ENCODE data around the gene PRPH. TPM values are rescaled to one million over a fixed set of nuclear protein-coding genes. Genes with fewer than 3 reads are reported as not detected.
"Not testable (repeated sequence)": the region's sequence is repeated elsewhere in the genome, so short reads cannot be mapped to it uniquely, and the experiment has no call there.

The PRPH gene
- total RNA-seq, 6 experiments from 2014 or later: not detected

GRCh38 chr12:49274396-49275069, 20.4 kb upstream of the PRPH start:
- DNase-seq: no peak
- Mint-ChIP-seq H3K9me3 (no peaks in the 10 kb centered on the region), H3K4me1 (ENCODE audit: low read depth) (peaks cover 10% of the 10 kb centered on the region), H3K36me3 (ENCODE audit: low read depth) (peaks cover 22% of the 10 kb centered on the region), H3K4me3 (peak overlapping the region; percentile 5; the same call in 1 of the 2 replicates), H3K27ac (peak overlapping the region; percentile 0; the same call in 1 of the 2 replicates), H3K27me3 (ENCODE audit: insufficient read depth) (peaks cover 7% of the 10 kb centered on the region)
- TF ChIP-seq, protein P1, sequence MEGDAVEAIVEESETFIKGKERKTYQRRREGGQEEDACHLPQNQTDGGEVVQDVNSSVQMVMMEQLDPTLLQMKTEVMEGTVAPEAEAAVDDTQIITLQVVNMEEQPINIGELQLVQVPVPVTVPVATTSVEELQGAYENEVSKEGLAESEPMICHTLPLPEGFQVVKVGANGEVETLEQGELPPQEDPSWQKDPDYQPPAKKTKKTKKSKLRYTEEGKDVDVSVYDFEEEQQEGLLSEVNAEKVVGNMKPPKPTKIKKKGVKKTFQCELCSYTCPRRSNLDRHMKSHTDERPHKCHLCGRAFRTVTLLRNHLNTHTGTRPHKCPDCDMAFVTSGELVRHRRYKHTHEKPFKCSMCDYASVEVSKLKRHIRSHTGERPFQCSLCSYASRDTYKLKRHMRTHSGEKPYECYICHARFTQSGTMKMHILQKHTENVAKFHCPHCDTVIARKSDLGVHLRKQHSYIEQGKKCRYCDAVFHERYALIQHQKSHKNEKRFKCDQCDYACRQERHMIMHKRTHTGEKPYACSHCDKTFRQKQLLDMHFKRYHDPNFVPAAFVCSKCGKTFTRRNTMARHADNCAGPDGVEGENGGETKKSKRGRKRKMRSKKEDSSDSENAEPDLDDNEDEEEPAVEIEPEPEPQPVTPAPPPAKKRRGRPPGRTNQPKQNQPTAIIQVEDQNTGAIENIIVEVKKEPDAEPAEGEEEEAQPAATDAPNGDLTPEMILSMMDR (IDR thresholded peaks at IDR 0.05): no peak

DNA sequence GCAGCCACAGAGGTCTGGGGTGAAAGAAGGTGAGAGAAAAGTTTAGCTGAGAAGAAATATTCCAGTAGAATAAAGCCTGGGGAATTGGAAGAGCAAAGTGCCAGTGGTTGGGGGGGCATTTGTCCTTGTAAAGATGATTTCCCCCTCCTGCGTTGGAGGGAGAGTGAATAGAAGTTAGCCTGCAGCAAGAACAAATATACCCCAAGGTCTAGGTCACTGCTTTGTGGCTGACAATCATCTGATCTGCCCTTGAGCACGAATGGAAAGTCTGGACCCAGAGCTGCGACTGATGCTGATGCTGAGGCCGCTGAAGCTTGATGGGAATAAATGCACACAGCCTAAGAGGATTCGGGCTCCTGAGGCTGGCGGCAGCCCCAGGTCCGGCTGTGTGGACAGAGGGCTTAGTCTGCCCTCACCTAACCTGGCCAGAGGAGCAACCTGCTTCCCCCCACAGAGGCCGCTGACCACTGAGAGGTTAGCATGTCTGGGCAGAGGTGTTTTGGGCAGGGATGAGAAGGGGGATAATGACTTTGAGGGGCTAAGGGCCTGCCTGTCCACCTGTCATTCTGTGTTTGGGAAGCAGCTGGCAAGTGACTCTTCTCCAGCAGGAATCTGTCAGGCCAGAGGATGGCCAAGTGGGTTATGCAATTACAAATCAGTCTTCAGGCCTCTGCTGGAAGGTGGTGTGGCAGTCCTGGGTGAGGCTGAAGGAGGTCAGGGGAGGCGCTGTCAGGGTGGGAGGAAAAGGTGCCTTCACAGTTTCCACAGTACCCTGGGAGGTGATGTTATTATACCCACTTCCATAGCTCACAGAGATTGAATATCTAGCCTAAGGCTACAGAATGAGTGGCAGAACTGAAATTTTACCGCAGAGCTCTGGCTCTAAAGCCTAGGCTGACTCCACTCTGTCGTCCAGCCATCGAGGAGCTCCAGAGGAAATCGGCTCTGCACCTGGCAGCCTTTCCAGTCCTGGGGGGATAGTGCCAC, 18.4 kb upstream of the PRPH start:
- no peak for DNase-seq
- peak overlapping the region; percentile 8; the same call in 1 of the 2 replicates for H3K27ac Mint-ChIP-seq
- no peaks in the 10 kb centered on the region for H3K9me3 Mint-ChIP-seq
- peaks cover 2% of the 10 kb centered on the region; the same call in 1 of the 2 replicates for H3K27me3 Mint-ChIP-seq (ENCODE audit: insufficient read depth)
- TF ChIP-seq, protein P1 (IDR thresholded peaks at IDR 0.05): no peak
- no peak overlapping the region for H3K4me3 Mint-ChIP-seq
- H3K36me3 Mint-ChIP-seq (ENCODE audit: low read depth): peaks cover 12% of the 10 kb centered on the region
- no peaks in the 10 kb centered on the region for H3K4me1 Mint-ChIP-seq (ENCODE audit: low read depth)

- H3K9me3 Mint-ChIP-seq: no peaks in the 10 kb centered on the region
These were observed 17.5 kb upstream of the PRPH start for GRCh38 chr12:49277466-49277865.

DNA sequence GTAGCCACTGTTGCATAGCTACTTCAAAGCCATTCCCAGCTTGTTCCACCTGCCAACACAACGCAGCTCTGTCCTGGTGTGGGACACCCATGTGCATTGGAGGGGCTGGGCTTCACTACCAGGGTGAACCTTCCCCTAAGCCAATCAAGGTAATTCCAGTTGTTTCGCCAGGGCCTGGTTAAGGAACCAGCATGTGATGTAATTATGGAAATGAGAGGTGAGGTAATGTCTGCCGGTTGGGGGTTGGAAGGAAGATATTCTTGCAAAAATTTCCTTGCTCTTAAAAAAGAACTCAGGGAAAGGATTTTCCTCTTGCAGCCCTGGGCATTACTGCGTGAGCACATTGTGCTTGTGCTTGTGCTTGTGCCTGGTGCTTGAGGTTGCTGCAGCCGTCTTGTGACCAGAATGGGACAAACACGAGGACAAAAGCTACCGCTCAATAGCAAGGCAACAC, 15.2 kb upstream of the PRPH start:
- Mint-ChIP-seq H3K4me1 (ENCODE audit: low read depth) (no peaks in the 10 kb centered on the region), H3K27ac (no peak overlapping the region), H3K27me3 (ENCODE audit: insufficient read depth) (peaks cover 8% of the 10 kb centered on the region), H3K36me3 (ENCODE audit: low read depth) (no peaks in the 10 kb centered on the region), H3K4me3 (no peak overlapping the region), H3K9me3 (no peaks in the 10 kb centered on the region)
- DNase-seq: no peak
- TF ChIP-seq, protein P1 (IDR thresholded peaks at IDR 0.05): no peak

More at GRCh38 chr12:49277466-49277865, 17.5 kb upstream of the PRPH start:
- TF ChIP-seq, protein P1 (IDR thresholded peaks at IDR 0.05): no peak
- Mint-ChIP-seq H3K36me3 (ENCODE audit: low read depth) (peaks cover 12% of the 10 kb centered on the region), H3K27me3 (ENCODE audit: insufficient read depth) (peaks cover 4% of the 10 kb centered on the region; the same call in 1 of the 2 replicates), H3K27ac (no peak overlapping the region), H3K4me1 (ENCODE audit: low read depth) (no peaks in the 10 kb centered on the region), H3K4me3 (no peak overlapping the region)
- no peak for DNase-seq

DNA sequence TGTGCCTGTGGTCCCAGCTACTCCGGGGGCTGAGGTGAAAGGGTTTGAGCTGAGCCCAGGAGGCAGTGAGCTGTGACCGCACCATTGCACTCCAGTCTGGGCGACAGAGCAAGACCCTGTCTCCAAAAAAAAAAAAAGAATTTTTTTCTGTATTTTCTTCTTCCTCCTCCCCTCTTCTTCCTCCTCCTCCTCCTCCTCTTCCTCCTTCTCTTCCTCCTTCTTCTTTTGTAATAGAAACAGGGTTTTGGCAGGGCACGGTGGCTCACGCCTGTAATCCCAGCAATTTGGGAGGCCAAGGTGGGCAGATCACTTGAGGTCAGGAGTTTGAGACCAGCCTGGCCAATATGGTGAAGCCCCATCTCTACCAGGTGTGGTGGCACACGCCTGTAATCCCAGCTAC, 14.4 kb upstream of the PRPH start:
- not testable (repeated sequence) for H3K36me3 Mint-ChIP-seq (ENCODE audit: low read depth); H3K27ac Mint-ChIP-seq; H3K9me3 Mint-ChIP-seq; H3K4me1 Mint-ChIP-seq (ENCODE audit: low read depth); H3K4me3 Mint-ChIP-seq; H3K27me3 Mint-ChIP-seq (ENCODE audit: insufficient read depth); DNase-seq
